ENCODE data around the gene TBC1D16.

TBC1D16 gene

GRCh38 chr17:80025140-80025539 lies 10.5 kb downstream of the TBC1D16 start:
- no peak for DNase-seq (ENCODE audit: low read depth)

- no peak for DNase-seq (ENCODE audit: low read depth)
Measured at GRCh38 chr17:80024206-80024972, 11.3 kb downstream of the TBC1D16 start.

- DNase-seq (ENCODE audit: low read depth) = no peak
Measured at GRCh38 chr17:80023481-80024205, 12.0 kb downstream of the TBC1D16 start.

GRCh38 chr17:80021600-80021999 lies 14.1 kb downstream of the TBC1D16 start:
- no peak for DNase-seq (ENCODE audit: low read depth)

GRCh38 chr17:80018917-80019651 lies 16.6 kb downstream of the TBC1D16 start:
- no peak for DNase-seq (ENCODE audit: low read depth)

- no peak for DNase-seq (ENCODE audit: low read depth)
Measured at GRCh38 chr17:80017226-80018010, 18.3 kb downstream of the TBC1D16 start.

GRCh38 chr17:80012765-80013741 lies 22.6 kb downstream of the TBC1D16 start:
- DNase-seq (ENCODE audit: low read depth) = no peak

GRCh38 chr17:80011989-80012555 lies 23.6 kb downstream of the TBC1D16 start:
- no peak for DNase-seq (ENCODE audit: low read depth)

GRCh38 chr17:80010283-80010858 lies 25.3 kb downstream of the TBC1D16 start:
- DNase-seq (ENCODE audit: low read depth) = no peak

GRCh38 chr17:80009391-80010282 lies 26.0 kb downstream of the TBC1D16 start:
- no peak for DNase-seq (ENCODE audit: low read depth)

- DNase-seq (ENCODE audit: low read depth) = no peak
Measured at GRCh38 chr17:80008848-80009247, 26.8 kb downstream of the TBC1D16 start.

- peak; percentile 57 for DNase-seq (ENCODE audit: low read depth)
Measured at GRCh38 chr17:80008383-80008840, 27.3 kb downstream of the TBC1D16 start.

- no peak for DNase-seq (ENCODE audit: low read depth)
Measured at GRCh38 chr17:80007939-80008338, 27.7 kb downstream of the TBC1D16 start.

GRCh38 chr17:80006811-80007752 lies 28.6 kb downstream of the TBC1D16 start:
- DNase-seq (ENCODE audit: low read depth) = no peak

- DNase-seq (ENCODE audit: low read depth) = no peak
Measured at GRCh38 chr17:80006339-80006720, 29.3 kb downstream of the TBC1D16 start.

GRCh38 chr17:80005360-80006338 lies 30.0 kb downstream of the TBC1D16 start:
- peak; percentile 44 for DNase-seq (ENCODE audit: low read depth)

GRCh38 chr17:80003969-80004368 lies 31.7 kb downstream of the TBC1D16 start:
- no peak for DNase-seq (ENCODE audit: low read depth)
